GM18858 (cell line): Measurements from ENCODE around the gene ARHGAP9.

Experiments used
- ATAC-seq: cut with Tn5 transposase; IDR thresholded peaks from one replicate; pipeline ENCODE4 v1.9.1; 2021; ENCODE audit not compliant: unreplicated experiment

ARHGAP9 gene

GRCh38 chr12:57473886-57474285 lies 5.8 kb downstream of the ARHGAP9 start:
- no peak for ATAC-seq

GRCh38 chr12:57473392-57473791 lies 6.3 kb downstream of the ARHGAP9 start:
- no peak for ATAC-seq

- no peak for ATAC-seq
Observed at GRCh38 chr12:57472391-57472790, 7.3 kb downstream of the ARHGAP9 start.

- no peak for ATAC-seq
Observed at GRCh38 chr12:57471661-57472060, 8.0 kb downstream of the ARHGAP9 start.

- ATAC-seq: no peak
Observed at GRCh38 chr12:57470970-57471656, 8.6 kb downstream of the ARHGAP9 start.

- no peak for ATAC-seq
Observed at GRCh38 chr12:57470286-57470969, 9.2 kb downstream of the ARHGAP9 start.

GRCh38 chr12:57469296-57470164 lies 10.1 kb downstream of the ARHGAP9 start:
- no peak for ATAC-seq

- no peak for ATAC-seq
Observed at GRCh38 chr12:57467915-57468314, 11.8 kb downstream of the ARHGAP9 start.

- ATAC-seq: no peak
Observed at GRCh38 chr12:57467212-57467874, 12.3 kb downstream of the ARHGAP9 start.

- ATAC-seq: no peak
Observed at GRCh38 chr12:57465747-57466505, 13.7 kb downstream of the ARHGAP9 start.

GRCh38 chr12:57465030-57465746 lies 14.5 kb downstream of the ARHGAP9 start:
- no peak for ATAC-seq

GRCh38 chr12:57464569-57464968 lies 15.1 kb downstream of the ARHGAP9 start:
- no peak for ATAC-seq

- no peak for ATAC-seq
Observed at GRCh38 chr12:57462912-57463253, 16.8 kb downstream of the ARHGAP9 start.

GRCh38 chr12:57462251-57462911 lies 17.3 kb downstream of the ARHGAP9 start:
- ATAC-seq: peak; percentile 57

- no peak for ATAC-seq
Observed at GRCh38 chr12:57461917-57462250, 17.8 kb downstream of the ARHGAP9 start.

GRCh38 chr12:57461276-57461916 lies 18.3 kb downstream of the ARHGAP9 start:
- ATAC-seq: no peak

- ATAC-seq: no peak
Observed at GRCh38 chr12:57460841-57461275, 18.8 kb downstream of the ARHGAP9 start.

- ATAC-seq: no peak
Observed at GRCh38 chr12:57460468-57460784, 19.2 kb downstream of the ARHGAP9 start.
